Endothelial cell of umbilical vein (primary cell): ENCODE measurements around the gene C5. TPM values are rescaled to one million over a fixed set of nuclear protein-coding genes. Genes with fewer than 3 reads are reported as not detected.
A peak's percentile ranks its signal among the peaks of the same experiment; 100 is the strongest.

ENCODE experiments used
- BruUV-seq: library from RNA; stranded (reverse); fragments of 400-500 nt; replicated peaks from 2 replicates; lab custom pipeline; 2021; lab: Mats Ljungman, UMichigan
- CTCF ChIA-PET: fragments of 300-600, 350-600 bp; sonication (Branson Sonifier 250); formaldehyde crosslinking; loops from one replicate; lab custom pipeline; 2021; ENCODE audit warnings: antibody characterized with exemption, inconsistent platforms; lab: Charles Lee
- POLR2A ChIA-PET: fragments of 300-600, 350-600 bp; sonication (Branson Sonifier 250); formaldehyde crosslinking; loops from one replicate; lab custom pipeline; 2021; ENCODE audit warnings: antibody characterized with exemption, inconsistent platforms; lab: Charles Lee
- DNase-seq: peaks from one replicate; pipeline ENCODE4 v3.0.0-alpha.2; 2011; ENCODE audit warnings: low read depth, low spot score
- FAIRE-seq: peaks from 2 replicates; lab custom pipeline; 2011; peaks lifted over from hg19 to GRCh38; lab: Jason Lieb, UNC
- H2AFZ ChIP-seq: 2 replicates; pipeline ENCODE4 v1.6.0; 2012; ENCODE audit warnings: low read depth, low read length, control low read depth, inconsistent platforms
- H3K27ac ChIP-seq: 2 replicates; pipeline ENCODE4 v1.5.1; 2011; ENCODE audit warnings: low read depth, mild to moderate bottlenecking, control low read depth, low read length, moderate library complexity; ENCODE audit not compliant: insufficient read depth
- H3K27me3 ChIP-seq, 2 experiments: 2 replicates each; pipeline versions ENCODE4 v1.6.0 to v1.6.1; 2011; ENCODE audit warnings: low read length in 2 of 2, mixed read lengths in 1 of 2; ENCODE audit not compliant: control insufficient read depth in 2 of 2, insufficient read depth in 2 of 2
- H3K36me3 ChIP-seq, 2 experiments: 2 replicates in 1 of 2; 3 replicates in 1 of 2; pipeline ENCODE4 v1.5.1; 2011; ENCODE audit warnings: low read length in 2 of 2, mild to moderate bottlenecking in 1 of 2, moderate library complexity in 1 of 2; ENCODE audit not compliant: control insufficient read depth in 2 of 2, insufficient read depth in 2 of 2; ENCODE audit errors: extremely low read depth in 1 of 2
- H3K4me1 ChIP-seq: 3 replicates; pipeline ENCODE4 v1.5.1; 2011; ENCODE audit warnings: mild to moderate bottlenecking, low read length; ENCODE audit not compliant: control insufficient read depth, insufficient read depth; ENCODE audit errors: extremely low read depth
- H3K4me2 ChIP-seq: 2 replicates; pipeline ENCODE4 v1.6.1; 2011; ENCODE audit warnings: low read length, control low read depth, mixed read lengths; ENCODE audit not compliant: insufficient read depth
- H3K4me3 ChIP-seq, 3 experiments: fragments of 200-600 bp in 1 of 3; sonication (generic), shearing (Covaris generic) in 1 of 3; replicated peaks in 1 of 3; 2 replicates each; pipeline ENCODE4 v1.5.1; 2011 to 2016; ENCODE audit warnings: control low read depth in 3 of 3, low read length in 3 of 3, mild to moderate bottlenecking in 2 of 3, inconsistent platforms in 1 of 3, low read depth in 1 of 3, moderate library complexity in 1 of 3; ENCODE audit not compliant: insufficient read depth in 1 of 3
- H3K79me2 ChIP-seq: 2 replicates; pipeline ENCODE4 v1.6.0; 2012; ENCODE audit warnings: low read length, inconsistent platforms; ENCODE audit not compliant: control insufficient read depth, insufficient read depth
- H3K9ac ChIP-seq: replicated peaks from 2 replicates; pipeline ENCODE3; 2011; ENCODE audit warnings: low read length, control low read depth; ENCODE audit not compliant: insufficient read depth; ENCODE audit errors: extremely low read depth
- H3K9me1 ChIP-seq: replicated peaks from 3 replicates; pipeline ENCODE4 v1.6.0; 2011; ENCODE audit warnings: mild to moderate bottlenecking, low read length; ENCODE audit not compliant: control insufficient read depth, insufficient read depth; ENCODE audit errors: extremely low read depth
- H3K9me3 ChIP-seq: replicated peaks from 2 replicates; pipeline ENCODE4 v1.5.1; 2012; ENCODE audit warnings: low read length, inconsistent platforms; ENCODE audit not compliant: control insufficient read depth, insufficient read depth
- H4K20me1 ChIP-seq: replicated peaks from 2 replicates; pipeline ENCODE3; 2011; ENCODE audit warnings: mild to moderate bottlenecking, low read length; ENCODE audit not compliant: control insufficient read depth, insufficient read depth; ENCODE audit errors: extremely low read depth
- CTCF ChIP-seq, 2 donors: IDR thresholded peaks; 1 replicate in 1 of 2; 2 replicates in 1 of 2; pipeline ENCODE4 v1.5.1; 2011; ENCODE audit warnings: low read length in 2 of 2, mild to moderate bottlenecking in 2 of 2, moderate library complexity in 2 of 2, control low read depth in 1 of 2, inconsistent platforms in 1 of 2, low read depth in 1 of 2; ENCODE audit not compliant: insufficient read depth in 1 of 2; ENCODE audit errors: extremely low read depth in 1 of 2
- EZH2 ChIP-seq: IDR thresholded peaks from 2 replicates; pipeline ENCODE4 v1.6.1; 2012; ENCODE audit warnings: borderline replicate concordance, low read depth, mild to moderate bottlenecking, moderate library complexity, low read length, inconsistent platforms; ENCODE audit not compliant: severe bottlenecking
- FOS ChIP-seq: IDR thresholded peaks from 2 replicates; pipeline ENCODE4 v1.6.1; 2011; ENCODE audit warnings: mild to moderate bottlenecking, low read length, moderate library complexity, borderline replicate concordance; ENCODE audit not compliant: insufficient read depth
- GATA2 ChIP-seq: IDR thresholded peaks from 2 replicates; pipeline ENCODE4 v1.7.0; 2011; ENCODE audit warnings: low read depth, mild to moderate bottlenecking, moderate library complexity, mixed read lengths, low read length; ENCODE audit not compliant: insufficient read length, insufficient read depth
- JUN ChIP-seq: IDR thresholded peaks from 2 replicates; pipeline ENCODE4 v1.6.1; 2011; ENCODE audit warnings: borderline replicate concordance, low read depth; ENCODE audit not compliant: insufficient read length, insufficient read depth
- MAX ChIP-seq: IDR thresholded peaks from 2 replicates; pipeline ENCODE4 v1.6.1; 2011; ENCODE audit not compliant: insufficient read depth, insufficient read length
- MYC ChIP-seq: IDR thresholded peaks from one replicate; pipeline ENCODE4 v1.6.1; 2011; ENCODE audit warnings: mild to moderate bottlenecking, low read depth, low read length
- POLR2A ChIP-seq: IDR thresholded peaks from 2 replicates; pipeline ENCODE4 v1.6.1; 2012; ENCODE audit warnings: low read depth, mild to moderate bottlenecking, control low read depth, low read length
- POLR2AphosphoS5 ChIP-seq: IDR thresholded peaks from 2 replicates; pipeline ENCODE4 v1.6.1; 2012; ENCODE audit warnings: low read depth, mild to moderate bottlenecking, control low read depth, low read length, moderate library complexity; ENCODE audit not compliant: insufficient read depth
- dilution Hi-C: fragments of 300-500 bp; cut with MboI; formaldehyde crosslinking; loops from one replicate; pipeline ENCODE4 v1.15.0; 2019; ENCODE audit warnings: low sequenced_read_pairs; ENCODE audit not compliant: extremely low pct_ligation_motif_present
- intact Hi-C: fragments of 100-400 bp; cut with micrococcal nuclease; formaldehyde crosslinking; loops from one replicate; pipeline ENCODE4 v1.10.0; 2022
- polyA plus RNA-seq, 4 experiments: library from polyadenylated mRNA; depleted of rRNA in 3 of 4; stranded (reverse) in 3 of 4; unstranded in 1 of 4; fragments of >200 nt; gene quantifications; 2 replicates each; pipeline versions ENCODE4 v1.2.1 to v1.2.3, GENCODE V29; 2011 to 2012; ENCODE audit warnings: missing spikeins in 1 of 4
- total RNA-seq: library from RNA; stranded (reverse); gene quantifications from 2 replicates; pipeline ENCODE4 v1.2.3, GENCODE V29; 2021

C5 gene
- total and polyA plus RNA-seq, 2 donors (not counting 3 experiments of a cell fraction or from before 2014, with no cell fraction given) = 0.79 to 1.6 TPM

- POLR2A ChIA-PET = no interaction called here
Measured at GRCh38 chr9:120928483-120929228, 121.4 kb downstream of the C5 start.

More at GRCh38 chr9:120928483-120929228, 121.4 kb downstream of the C5 start:
- no peaks in the 10 kb centered on the region for H3K9me1 ChIP-seq
- H3K9ac ChIP-seq = peak overlapping the region; percentile 58
- peak; percentile 62 for DNase-seq
- no peak for TF ChIP-seq MYC
- peak; percentile 55 for TF ChIP-seq POLR2A
- TF ChIP-seq EZH2 = no peak
- TF ChIP-seq CTCF (IDR thresholded peaks at IDR 0.05; ENCODE audit: extremely low read depth in 1 of 2, insufficient read depth in 1 of 2, low read depth in 1 of 2, low read length in 2 of 2) = no peak
- TF ChIP-seq FOS = no peak
- TF ChIP-seq MAX = no peak
- no peak for TF ChIP-seq GATA2
- TF ChIP-seq JUN = no peak
- TF ChIP-seq POLR2AphosphoS5 = peak; percentile 56
- no peaks in the 10 kb centered on the region for H3K36me3 ChIP-seq
- BruUV-seq = no TSS peak
- no peaks in the 10 kb centered on the region for H3K27me3 ChIP-seq
- FAIRE-seq = peak; percentile 72
- peak overlapping the region; percentile 69 for H3K27ac ChIP-seq
- H3K4me3 ChIP-seq = peak overlapping the region; percentile 30 to 52 (median 33)
- CTCF ChIA-PET = interaction anchor here (1.0 to 1.2 kb wide), 2 partner anchors 11 to 40 kb away, joined by 3 to 4 read pairs; no protein-coding TSS in a partner anchor
- H2AFZ ChIP-seq = peak overlapping the region; percentile 27
- dilution Hi-C loops = no loop called here
- H3K4me1 ChIP-seq = peaks cover 39% of the 10 kb centered on the region
- H3K79me2 ChIP-seq = no peaks in the 10 kb centered on the region
- H4K20me1 ChIP-seq = no peaks in the 10 kb centered on the region
- intact Hi-C loops = no loop called here
- H3K9me3 ChIP-seq = no peaks in the 10 kb centered on the region
- peak overlapping the region; percentile 39 for H3K4me2 ChIP-seq
